ENCODE data around the gene IL17B.

Gene IL17B

DNA sequence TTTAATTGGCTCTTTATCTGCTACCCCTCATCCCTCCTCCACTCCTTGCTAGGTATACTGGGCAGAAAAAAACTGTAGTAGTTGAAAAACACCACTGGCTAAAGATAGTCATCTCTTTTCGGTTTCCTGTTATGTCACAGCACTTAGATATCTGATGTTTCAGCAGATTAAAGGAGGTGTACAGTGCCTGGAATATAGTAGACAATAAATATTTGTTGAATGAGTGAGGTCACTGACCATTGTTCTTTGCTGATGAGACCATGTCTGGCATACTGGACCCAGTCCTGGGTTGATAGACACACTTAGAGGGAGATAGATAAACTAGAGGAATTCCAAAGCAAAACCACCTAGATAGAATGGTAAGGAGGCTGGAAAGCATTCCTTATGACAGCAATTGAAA lies 30.6 kb downstream of the IL17B start:
- Histone ChIP-seq H3K9ac (ENCODE audit: low read depth, low read length) (no peak overlapping the region), H3K27ac (ENCODE audit: low read depth, low read length) (no peak overlapping the region), H3K4me1 (ENCODE audit: insufficient read depth, low read length) (peaks cover 4% of the 10 kb centered on the region; the same call in 1 of the 2 replicates), H3K27me3 (ENCODE audit: insufficient read depth, low read length) (no peaks in the 10 kb centered on the region), H3K4me3 (ENCODE audit: low read length) (no peak overlapping the region), H3K36me3 (ENCODE audit: insufficient read depth, low read length) (peaks cover 66% of the 10 kb centered on the region), H3K9me3 (ENCODE audit: insufficient read depth, low read depth, low read length) (no peaks in the 10 kb centered on the region)
- WGBS: 93% methylated on average over 1 of the region's 1 CpG

DNA sequence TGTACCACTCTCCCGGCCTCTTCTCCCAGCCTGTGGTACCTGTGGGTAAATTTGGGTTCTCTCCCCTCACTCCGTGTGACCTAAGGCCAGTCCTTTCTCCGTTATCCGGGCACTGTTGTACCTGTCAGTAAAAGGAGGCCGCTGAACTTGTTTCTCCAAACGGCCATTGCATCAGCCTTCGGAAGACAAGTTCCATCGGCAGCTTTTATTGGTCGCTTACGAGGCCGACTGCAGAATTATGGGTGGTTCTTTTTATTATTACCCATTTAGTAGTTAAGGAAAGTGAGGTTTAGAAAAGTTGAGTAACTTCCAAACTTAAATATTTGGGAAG lies 33.2 kb downstream of the IL17B start:
- 2% methylated on average over 11 of the region's 11 CpGs for WGBS

DNA sequence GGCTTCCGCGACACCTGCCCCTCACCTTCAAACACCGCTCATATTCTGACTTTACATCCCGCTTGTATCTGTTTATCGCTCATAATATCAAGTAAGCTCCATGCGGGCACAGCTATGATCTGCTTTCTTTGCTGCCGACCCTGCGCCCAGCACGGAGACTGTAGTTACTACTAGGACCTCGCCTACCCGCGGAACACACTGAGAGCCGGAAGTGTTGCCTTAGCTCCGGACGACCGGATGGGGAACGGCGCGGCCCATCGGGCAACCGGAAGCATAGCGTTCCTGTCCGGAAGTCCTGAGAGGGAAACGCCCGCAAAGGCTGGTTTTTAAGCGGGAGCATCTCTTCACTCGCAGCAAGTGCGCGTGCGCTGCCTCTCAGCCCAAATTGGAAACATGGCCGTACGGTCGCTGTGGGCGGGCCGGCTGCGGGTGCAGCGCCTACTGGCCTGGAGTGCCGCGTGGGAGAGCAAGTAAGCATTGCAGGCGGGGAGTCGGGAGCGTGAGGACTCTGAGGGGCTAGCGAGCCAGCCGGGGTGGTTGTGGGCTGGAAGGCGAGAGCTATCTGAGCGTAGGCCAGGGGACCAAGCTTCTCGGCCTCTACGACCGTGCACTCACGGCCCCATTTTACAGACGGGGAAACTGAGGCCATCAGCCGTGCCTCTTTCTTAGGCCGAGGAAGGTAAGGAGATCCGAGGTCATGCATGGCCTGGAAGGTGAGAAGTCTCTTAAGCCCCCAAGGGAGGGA lies 33.8 kb downstream of the IL17B start, which contains the start of gene GRPEL2:
Gene GRPEL2 (plus strand): TSS at position 353 of the 745 bp plus-strand sequence. CDS start 41 bp downstream, at position 394.
- Histone ChIP-seq H3K27ac (ENCODE audit: low read depth, low read length) (peak within 1 kb of the TSS; percentile 83), H3K9ac (ENCODE audit: low read depth, low read length) (peak within 1 kb of the TSS; percentile 94), H3K36me3 (ENCODE audit: insufficient read depth, low read length) (peaks cover 34% of the 10 kb centered on the region), H3K9me3 (ENCODE audit: insufficient read depth, low read depth, low read length) (no peaks in the 10 kb centered on the region), H3K4me1 (ENCODE audit: insufficient read depth, low read length) (peaks cover 4% of the 10 kb centered on the region; the same call in 1 of the 2 replicates), H3K4me3 (ENCODE audit: low read length) (peak within 1 kb of the TSS; percentile 98), H3K27me3 (ENCODE audit: insufficient read depth, low read length) (no peaks in the 10 kb centered on the region)
- WGBS: under 1% methylated on average over 54 of the region's 54 CpGs

More for the DNA sequence above, 33.2 kb downstream of the IL17B start:
- Histone ChIP-seq H3K9me3 (ENCODE audit: insufficient read depth, low read depth, low read length) (no peaks in the 10 kb centered on the region), H3K4me1 (ENCODE audit: insufficient read depth, low read length) (peaks cover 4% of the 10 kb centered on the region; the same call in 1 of the 2 replicates), H3K9ac (ENCODE audit: low read depth, low read length) (peak overlapping the region; percentile 94), H3K27me3 (ENCODE audit: insufficient read depth, low read length) (no peaks in the 10 kb centered on the region), H3K36me3 (ENCODE audit: insufficient read depth, low read length) (peaks cover 39% of the 10 kb centered on the region), H3K27ac (ENCODE audit: low read depth, low read length) (peak overlapping the region; percentile 83), H3K4me3 (ENCODE audit: low read length) (peak overlapping the region; percentile 98)

DNA sequence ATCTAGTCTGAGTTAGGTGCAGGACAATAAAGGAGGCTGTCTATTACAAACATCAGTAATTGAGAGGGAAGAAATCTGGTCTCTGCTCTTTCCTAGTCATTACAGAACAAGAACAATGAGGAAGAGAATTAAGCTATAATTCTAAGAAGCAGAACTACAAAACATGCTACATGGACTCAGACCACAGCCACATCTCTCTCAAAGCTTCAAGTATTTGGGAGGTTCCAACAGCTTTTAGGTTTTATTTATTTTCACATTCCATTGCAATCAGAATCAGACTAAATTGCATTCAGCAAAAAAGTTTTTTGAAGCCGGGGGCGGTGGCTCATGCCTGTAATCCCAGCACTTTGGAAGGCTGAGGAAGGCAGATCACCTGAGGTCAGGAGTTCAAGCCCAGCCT lies 34.9 kb downstream of the IL17B start:
- 94% methylated on average over 2 of the region's 2 CpGs for whole genome bisulfite sequencing
- H3K36me3 ChIP-seq (ENCODE audit: insufficient read depth, low read length): peaks cover 22% of the 10 kb centered on the region
- H3K4me1 ChIP-seq (ENCODE audit: insufficient read depth, low read length): peaks cover 4% of the 10 kb centered on the region; the same call in 1 of the 2 replicates
- peak overlapping the region; percentile 98 for H3K4me3 ChIP-seq (ENCODE audit: low read length)
- no peaks in the 10 kb centered on the region for H3K9me3 ChIP-seq (ENCODE audit: insufficient read depth, low read depth, low read length)
- no peak overlapping the region; the same call in 1 of the 2 replicates for H3K9ac ChIP-seq (ENCODE audit: low read depth, low read length)
- H3K27ac ChIP-seq (ENCODE audit: low read depth, low read length): no peak overlapping the region
- H3K27me3 ChIP-seq (ENCODE audit: insufficient read depth, low read length): no peaks in the 10 kb centered on the region

DNA sequence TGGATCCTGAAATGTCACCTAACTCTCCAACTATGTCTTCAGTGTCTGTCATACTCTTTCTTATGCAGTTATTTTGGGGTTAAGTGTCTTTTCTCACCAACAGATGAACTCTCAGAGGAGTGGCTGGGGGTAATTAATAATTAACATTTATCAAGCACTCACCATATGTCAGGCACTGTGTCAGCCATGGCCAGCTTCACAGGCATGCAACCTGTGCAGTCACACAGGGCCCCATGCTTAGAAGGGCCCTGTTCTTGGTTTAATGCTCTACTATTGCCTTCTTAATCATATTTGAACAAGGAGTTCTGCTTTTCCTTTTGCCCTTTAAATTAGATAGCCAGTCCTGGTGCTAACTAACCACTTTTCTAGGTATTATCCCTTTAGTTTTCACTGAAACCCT lies 37.2 kb downstream of the IL17B start:
- Histone ChIP-seq H3K9ac (ENCODE audit: low read depth, low read length) (no peak overlapping the region), H3K4me1 (ENCODE audit: insufficient read depth, low read length) (peaks cover 4% of the 10 kb centered on the region; the same call in 1 of the 2 replicates)

DNA sequence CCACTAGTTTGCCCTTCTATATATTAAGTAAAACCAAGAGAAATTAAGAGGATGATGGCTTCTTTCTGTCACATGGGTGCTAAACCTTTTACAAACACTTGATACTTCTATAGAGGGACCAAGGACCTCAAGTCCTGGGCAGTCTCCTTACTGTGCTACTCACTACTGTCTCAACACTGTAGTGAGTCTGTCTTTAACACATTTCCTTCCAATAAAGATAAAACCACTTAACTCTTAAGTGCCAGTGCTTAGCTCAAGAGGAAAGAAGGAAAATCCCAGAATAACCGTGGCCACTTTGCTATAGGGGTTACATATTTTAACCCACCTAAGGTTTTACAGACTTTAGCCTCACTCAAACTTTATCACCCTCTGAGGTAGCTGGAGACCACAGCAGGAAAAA lies 38.2 kb downstream of the IL17B start:
- no peak overlapping the region for H3K9ac ChIP-seq (ENCODE audit: low read depth, low read length)
- 88% methylated on average over 1 of the region's 1 CpG for WGBS
- H3K36me3 ChIP-seq (ENCODE audit: insufficient read depth, low read length): no peaks in the 10 kb centered on the region
- no peaks in the 10 kb centered on the region for H3K9me3 ChIP-seq (ENCODE audit: insufficient read depth, low read depth, low read length)
- H3K27ac ChIP-seq (ENCODE audit: low read depth, low read length): no peak overlapping the region
- H3K4me3 ChIP-seq (ENCODE audit: low read length): no peak overlapping the region
- H3K27me3 ChIP-seq (ENCODE audit: insufficient read depth, low read length): no peaks in the 10 kb centered on the region; the same call in 1 of the 2 replicates
- no peaks in the 10 kb centered on the region for H3K4me1 ChIP-seq (ENCODE audit: insufficient read depth, low read length)

More for the DNA sequence above, 37.2 kb downstream of the IL17B start:
- Histone ChIP-seq H3K36me3 (ENCODE audit: insufficient read depth, low read length) (no peaks in the 10 kb centered on the region), H3K27ac (ENCODE audit: low read depth, low read length) (no peak overlapping the region), H3K27me3 (ENCODE audit: insufficient read depth, low read length) (no peaks in the 10 kb centered on the region), H3K9me3 (ENCODE audit: insufficient read depth, low read depth, low read length) (no peaks in the 10 kb centered on the region), H3K4me3 (ENCODE audit: low read length) (no peak overlapping the region)

DNA sequence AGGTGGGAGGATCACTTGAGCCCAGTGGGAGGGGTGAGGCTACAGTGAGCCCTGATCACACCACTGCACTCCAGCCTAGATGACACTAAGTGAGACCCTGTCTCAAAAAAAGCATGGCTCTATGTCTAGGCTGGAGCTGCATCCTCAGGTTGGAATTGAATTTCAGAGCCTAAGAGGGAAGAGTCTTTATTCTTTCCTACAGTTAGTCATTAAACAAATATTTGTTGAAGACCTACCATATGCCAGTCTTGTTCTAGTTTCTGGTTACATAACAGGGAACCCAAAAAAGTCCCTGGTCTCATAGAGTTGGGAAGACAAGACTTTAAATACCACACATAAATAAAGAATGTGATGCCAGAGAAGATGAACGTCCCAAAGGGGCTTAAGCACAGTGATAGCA lies 40.7 kb downstream of the IL17B start:
- 82% methylated on average over 1 of the region's 1 CpG for WGBS
- Histone ChIP-seq H3K9ac (ENCODE audit: low read depth, low read length) (no peak overlapping the region), H3K36me3 (ENCODE audit: insufficient read depth, low read length) (no peaks in the 10 kb centered on the region)

DNA sequence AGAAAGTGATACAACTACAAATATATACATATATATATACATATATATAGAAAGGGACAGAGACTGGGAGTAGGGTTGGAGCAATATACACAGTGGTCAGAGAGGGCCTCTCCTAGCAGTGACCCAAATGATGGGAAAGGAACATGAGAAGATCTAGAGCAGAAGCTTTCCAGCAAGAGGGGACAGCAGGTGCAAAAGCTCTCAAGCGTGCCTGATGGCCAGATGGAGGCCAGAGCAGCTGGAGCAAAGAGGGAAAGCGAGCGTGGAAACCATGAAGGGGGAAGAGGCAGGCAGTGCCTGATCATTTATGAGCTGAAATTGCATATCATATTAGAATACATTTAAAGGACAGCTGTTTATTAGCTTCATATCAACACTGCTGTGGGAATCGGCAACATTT lies 41.4 kb downstream of the IL17B start:
- no peaks in the 10 kb centered on the region for H3K9me3 ChIP-seq (ENCODE audit: insufficient read depth, low read depth, low read length)
- H3K27ac ChIP-seq (ENCODE audit: low read depth, low read length): no peak overlapping the region
- H3K9ac ChIP-seq (ENCODE audit: low read depth, low read length): no peak overlapping the region
- H3K4me1 ChIP-seq (ENCODE audit: insufficient read depth, low read length): no peaks in the 10 kb centered on the region
- no peak overlapping the region for H3K4me3 ChIP-seq (ENCODE audit: low read length)
- WGBS: 93% methylated on average over 4 of the region's 4 CpGs
- no peaks in the 10 kb centered on the region; the same call in 1 of the 2 replicates for H3K27me3 ChIP-seq (ENCODE audit: insufficient read depth, low read length)
- no peaks in the 10 kb centered on the region for H3K36me3 ChIP-seq (ENCODE audit: insufficient read depth, low read length)

More for the DNA sequence above, 40.7 kb downstream of the IL17B start:
- Histone ChIP-seq H3K4me3 (ENCODE audit: low read length) (no peak overlapping the region), H3K27me3 (ENCODE audit: insufficient read depth, low read length) (no peaks in the 10 kb centered on the region; the same call in 1 of the 2 replicates), H3K27ac (ENCODE audit: low read depth, low read length) (no peak overlapping the region), H3K9me3 (ENCODE audit: insufficient read depth, low read depth, low read length) (no peaks in the 10 kb centered on the region), H3K4me1 (ENCODE audit: insufficient read depth, low read length) (no peaks in the 10 kb centered on the region)

DNA sequence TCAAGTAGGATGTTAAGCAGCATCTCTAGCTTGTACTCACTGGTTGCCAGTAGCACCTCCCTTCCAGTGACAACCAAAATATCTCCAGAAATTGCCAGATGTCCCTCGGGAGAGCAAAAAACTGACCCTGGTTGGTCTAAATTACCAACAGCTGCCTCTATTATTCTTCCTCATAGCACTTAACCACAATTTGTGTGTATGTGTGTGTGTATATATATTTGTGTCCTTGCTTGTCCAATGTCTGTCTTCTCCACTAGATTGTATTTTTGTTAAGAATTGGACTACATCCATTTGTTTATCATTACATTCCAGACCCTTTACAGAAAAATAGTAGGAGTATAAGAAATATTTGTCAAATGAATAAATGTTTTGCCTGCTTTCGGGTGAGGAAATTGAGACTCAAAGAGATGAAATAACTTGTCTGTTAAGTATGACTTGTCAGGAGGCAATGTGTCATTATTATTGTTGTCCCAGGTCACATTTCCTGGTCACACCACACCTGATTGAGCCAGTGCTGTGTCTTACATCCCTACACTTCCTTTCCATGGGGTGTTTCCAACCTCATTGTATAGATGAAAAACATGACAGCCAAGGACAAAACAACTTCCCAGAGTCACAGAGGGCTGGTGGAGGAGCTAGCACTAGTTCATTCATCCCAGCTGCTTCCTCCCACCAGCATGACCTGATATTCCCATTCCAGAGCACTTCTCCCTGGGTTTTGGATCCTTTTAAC lies 45.2 kb downstream of the IL17B start:
- 89% methylated on average over 2 of the region's 2 CpGs for WGBS
- Histone ChIP-seq H3K27me3 (ENCODE audit: insufficient read depth, low read length) (no peaks in the 10 kb centered on the region; the same call in 1 of the 2 replicates), H3K9ac (ENCODE audit: low read depth, low read length) (no peak overlapping the region), H3K9me3 (ENCODE audit: insufficient read depth, low read depth, low read length) (no peaks in the 10 kb centered on the region), H3K27ac (ENCODE audit: low read depth, low read length) (no peak overlapping the region), H3K36me3 (ENCODE audit: insufficient read depth, low read length) (no peaks in the 10 kb centered on the region), H3K4me1 (ENCODE audit: insufficient read depth, low read length) (no peaks in the 10 kb centered on the region), H3K4me3 (ENCODE audit: low read length) (no peak overlapping the region)

DNA sequence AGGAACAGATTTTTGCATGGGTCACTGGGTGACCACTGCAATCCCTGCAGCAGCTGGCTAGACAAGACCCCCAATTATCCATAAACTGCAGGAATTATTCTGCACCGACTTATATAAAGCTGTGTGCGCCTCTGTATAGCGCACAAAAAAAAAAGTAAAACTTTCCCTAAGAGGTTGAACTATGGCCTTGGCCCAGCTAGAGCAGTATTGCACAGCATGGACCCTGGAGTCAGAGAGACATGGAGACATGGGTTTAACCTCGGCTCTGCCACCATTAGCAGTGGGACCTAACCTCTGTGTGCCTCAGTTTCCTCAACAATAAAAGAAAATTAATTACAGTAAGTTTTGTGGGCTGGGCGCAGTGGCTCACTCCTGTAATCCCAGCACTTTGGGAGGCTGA lies 50.9 kb downstream of the IL17B start:
- Histone ChIP-seq H3K4me3 (ENCODE audit: low read length) (no peak overlapping the region), H3K27ac (ENCODE audit: low read depth, low read length) (no peak overlapping the region), H3K9me3 (ENCODE audit: insufficient read depth, low read depth, low read length) (no peaks in the 10 kb centered on the region), H3K36me3 (ENCODE audit: insufficient read depth, low read length) (no peaks in the 10 kb centered on the region), H3K4me1 (ENCODE audit: insufficient read depth, low read length) (no peaks in the 10 kb centered on the region), H3K27me3 (ENCODE audit: insufficient read depth, low read length) (no peaks in the 10 kb centered on the region), H3K9ac (ENCODE audit: low read depth, low read length) (no peak overlapping the region)
- WGBS: 99% methylated on average over 5 of the region's 5 CpGs

DNA sequence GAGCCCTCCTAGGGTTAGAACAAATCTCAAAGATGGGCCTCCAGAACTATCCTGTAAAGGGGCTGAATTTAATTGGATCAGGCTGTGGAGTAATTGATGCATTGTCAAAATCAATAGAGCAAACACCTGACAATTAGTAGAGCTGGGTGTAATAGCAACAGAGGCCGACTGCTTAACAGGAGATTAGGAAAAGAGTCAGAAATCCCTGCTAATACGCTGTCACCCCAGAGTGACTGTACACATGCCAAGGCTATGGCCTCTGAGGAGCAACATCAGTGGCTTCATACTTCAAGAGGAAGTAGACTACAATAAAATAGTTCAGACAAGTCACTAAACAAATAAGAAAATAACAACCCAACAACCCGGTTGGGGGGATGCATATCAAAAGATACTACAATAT lies 52.5 kb downstream of the IL17B start:
- no peak overlapping the region for H3K4me3 ChIP-seq (ENCODE audit: low read length)
- no peaks in the 10 kb centered on the region for H3K4me1 ChIP-seq (ENCODE audit: insufficient read depth, low read length)
- 93% methylated on average over 3 of the region's 3 CpGs for WGBS
- no peaks in the 10 kb centered on the region for H3K36me3 ChIP-seq (ENCODE audit: insufficient read depth, low read length)
- H3K27ac ChIP-seq (ENCODE audit: low read depth, low read length): no peak overlapping the region
- no peaks in the 10 kb centered on the region for H3K27me3 ChIP-seq (ENCODE audit: insufficient read depth, low read length)
- no peak overlapping the region for H3K9ac ChIP-seq (ENCODE audit: low read depth, low read length)
- H3K9me3 ChIP-seq (ENCODE audit: insufficient read depth, low read depth, low read length): no peaks in the 10 kb centered on the region

All from HUES64 (cell line).